ENCODE data around the gene PAK4.
A peak's percentile ranks its signal among the peaks of the same experiment; 100 is the strongest.
"Not testable (repeated sequence)": the region's sequence is repeated elsewhere in the genome, so short reads cannot be mapped to it uniquely, and the experiment has no call there.

Gene PAK4

DNA sequence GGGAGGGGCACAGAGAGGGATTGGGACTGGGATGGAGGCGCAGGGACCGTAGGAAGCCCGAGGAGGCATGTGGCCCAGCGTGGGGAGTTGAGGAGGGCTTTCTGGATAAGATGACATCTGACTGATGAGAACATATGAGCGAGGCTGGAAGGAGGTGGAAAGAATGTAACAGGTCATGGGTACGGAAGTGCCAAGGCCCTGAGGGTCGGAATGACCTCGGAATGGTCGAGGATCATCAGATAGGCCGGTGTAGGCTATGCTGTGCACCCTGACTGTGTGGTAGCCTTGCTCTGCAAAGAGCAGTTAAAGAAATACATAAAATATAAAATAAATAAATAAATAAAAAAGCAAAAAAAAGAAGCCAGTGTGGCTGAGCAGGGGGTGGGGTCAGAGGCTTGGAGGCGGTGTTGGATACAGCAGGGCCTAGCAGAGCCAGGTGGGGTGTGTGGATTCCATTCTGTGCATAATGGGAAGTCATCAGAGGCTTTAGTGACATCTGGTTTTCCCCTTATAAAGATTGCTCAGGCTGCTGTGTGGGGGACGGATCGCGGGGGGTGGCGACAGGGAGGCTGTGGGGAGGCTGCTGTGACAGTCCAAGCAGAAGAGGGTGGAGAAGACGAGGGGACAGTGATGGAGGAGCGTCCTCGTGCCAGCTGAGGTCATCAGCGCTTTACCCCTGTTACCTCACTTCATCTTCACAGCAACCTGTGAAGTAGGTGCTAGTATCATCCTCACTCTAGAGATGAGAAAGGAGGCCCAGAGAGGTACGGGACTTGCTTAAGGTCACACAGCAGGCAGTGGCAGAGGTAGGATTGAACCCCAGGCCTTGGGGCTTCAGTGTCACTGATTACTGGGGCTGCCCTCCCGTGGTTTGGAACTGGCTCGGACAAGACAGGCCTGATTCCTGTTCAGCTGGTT lies 5.0 kb downstream of the PAK4 start:
- DNase-seq: peak; percentile 81

DNA sequence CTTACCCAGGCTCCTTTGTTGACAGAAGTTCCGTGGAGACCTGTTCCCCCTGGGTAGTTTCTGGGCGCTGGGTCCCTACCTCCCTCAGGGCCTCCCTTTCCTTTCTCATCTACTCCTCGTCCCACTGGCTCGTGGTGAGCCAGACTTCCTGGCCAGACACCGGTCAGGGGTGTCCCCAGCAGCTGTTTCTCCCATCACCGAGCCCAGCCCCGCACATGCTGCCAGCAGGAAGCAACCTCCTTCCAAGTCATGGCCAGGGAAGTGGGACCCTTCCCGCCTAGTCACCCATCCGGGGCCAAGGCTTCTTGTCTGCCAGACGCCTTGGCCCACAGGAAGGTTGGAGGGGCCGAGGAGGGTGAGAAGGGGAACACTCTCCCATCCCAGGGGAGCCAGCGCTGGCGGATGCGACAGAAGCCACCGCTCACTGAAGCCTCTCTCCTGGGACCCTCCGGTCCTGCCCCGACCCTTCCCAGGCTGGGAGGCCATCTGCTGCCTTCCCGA lies 5.7 kb downstream of the PAK4 start:
- DNase-seq: peak; percentile 82

DNA sequence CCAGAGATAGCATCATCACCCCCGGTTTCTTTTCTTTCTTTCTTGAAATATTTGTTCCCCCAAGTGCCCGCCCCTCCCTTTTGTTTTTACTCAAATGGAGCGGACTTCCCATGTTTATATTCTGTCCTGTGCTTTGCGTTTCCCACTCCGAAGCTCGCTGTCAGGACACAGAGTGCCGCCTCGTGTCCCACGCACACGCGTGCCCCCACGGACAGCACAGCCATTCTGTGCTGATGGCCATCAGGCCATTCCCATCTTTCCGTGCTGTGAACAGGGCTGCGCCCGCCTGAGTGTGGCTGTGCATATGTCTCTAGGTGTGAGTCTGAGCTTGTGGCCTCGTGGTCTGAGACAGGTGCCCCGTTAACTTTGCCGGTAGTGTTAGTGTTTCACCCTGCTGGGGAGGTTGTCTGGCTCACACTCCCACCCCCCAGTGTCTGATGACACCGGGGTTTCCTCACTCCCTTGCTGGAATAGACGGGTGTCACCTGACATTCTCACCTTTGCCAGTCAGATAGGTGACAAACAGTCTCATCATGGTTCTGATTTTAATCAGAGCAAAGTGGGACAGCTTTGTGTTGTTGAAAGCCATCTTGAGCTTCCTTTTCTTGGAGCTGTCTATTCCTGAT lies 6.9 kb downstream of the PAK4 start:
- no peak for DNase-seq

DNA sequence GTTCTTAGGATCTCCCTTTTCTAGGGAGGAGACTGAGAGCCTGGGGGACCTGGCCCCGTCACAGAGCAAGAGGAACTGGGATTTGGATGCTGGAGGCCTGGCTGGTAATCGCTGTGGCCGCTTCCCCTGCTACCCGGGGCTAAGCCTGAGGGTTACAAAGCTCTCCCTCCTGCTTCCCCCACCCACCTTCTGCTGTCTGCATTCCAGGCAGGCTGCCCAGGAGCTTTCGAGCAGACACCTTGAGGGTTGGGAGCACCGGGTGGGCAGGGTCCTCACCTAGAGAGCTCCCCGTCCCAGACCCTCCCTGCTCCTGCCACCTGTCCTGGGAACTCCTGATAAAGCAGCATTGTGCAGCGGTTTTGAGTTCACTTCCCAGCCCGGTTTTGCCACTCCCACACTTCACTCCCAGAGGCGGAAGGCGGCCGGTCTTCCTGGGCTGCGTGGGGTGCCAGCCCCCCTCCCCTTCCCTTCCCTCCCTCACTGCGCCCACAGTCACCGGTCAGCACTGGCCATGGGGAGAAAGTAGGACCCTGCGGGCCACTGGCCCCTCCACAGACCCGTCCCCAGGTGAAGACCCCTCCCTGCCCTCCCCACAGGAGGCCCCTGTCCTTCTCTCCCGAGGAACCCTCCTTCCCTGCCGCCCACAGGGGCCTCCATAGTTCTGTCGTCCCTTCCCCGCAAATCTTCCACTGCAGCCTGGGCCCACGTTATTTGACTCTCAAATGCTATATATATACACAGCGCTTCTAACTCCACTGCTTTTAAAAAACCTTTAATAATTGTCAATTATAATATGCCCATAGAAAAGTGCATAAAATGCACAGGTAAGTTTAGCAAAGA lies 8.1 kb downstream of the PAK4 start:
- DNase-seq: no peak

DNA sequence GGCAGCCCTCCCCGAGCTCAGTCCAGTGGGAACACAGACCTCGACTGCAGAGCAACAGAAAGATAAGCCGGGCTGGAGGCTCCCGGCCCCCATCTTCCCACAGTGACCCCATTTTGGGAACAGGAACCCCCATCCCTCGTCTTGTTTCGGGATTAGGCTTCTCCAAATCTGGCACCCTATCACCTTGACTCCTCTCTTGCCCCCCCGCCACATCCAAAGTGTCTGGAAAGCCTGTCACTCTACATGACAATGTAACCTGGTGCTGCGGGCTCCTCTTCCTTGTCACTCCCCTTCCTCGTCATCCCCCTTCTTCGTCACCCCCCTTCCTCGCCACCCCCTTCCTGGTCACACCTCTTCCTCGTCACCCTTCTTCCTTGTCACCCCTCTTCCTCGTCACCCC lies 10.1 kb downstream of the PAK4 start:
- no peak for DNase-seq

DNA sequence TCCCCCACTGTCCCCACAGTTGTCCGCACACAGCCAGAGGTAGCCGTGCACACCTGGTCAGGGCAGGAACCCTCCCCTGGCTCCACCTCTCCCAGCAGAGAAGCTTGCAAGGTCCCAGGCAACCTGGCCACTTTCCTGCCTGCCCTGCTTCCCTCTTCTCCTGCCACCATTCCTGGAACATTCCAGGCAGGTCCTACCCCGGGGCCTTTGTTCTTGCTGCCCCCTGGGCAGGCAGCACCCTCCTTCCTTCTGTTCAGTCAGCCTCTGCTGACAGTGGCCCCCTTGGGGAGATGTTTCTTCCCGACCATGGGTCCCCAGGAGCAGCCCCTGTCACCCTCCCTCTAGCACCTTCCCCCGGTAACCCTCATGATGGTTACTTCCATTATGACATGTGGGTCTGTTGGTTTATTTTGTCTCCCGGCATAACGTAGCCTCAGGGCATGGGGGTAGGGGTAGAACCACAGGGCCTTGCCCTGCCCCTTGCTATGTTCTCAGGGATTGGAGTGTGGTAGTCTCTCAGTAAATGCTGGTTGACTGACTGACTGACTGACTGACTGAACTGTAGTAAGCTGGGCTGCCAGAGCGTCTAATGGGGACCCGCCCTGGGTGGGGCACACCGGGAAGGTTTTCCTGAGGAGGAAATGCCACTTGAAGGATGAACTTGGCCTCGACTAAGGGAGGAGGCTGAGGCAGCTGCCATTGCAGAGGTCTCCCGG lies 10.8 kb downstream of the PAK4 start:
- no peak for DNase-seq

DNA sequence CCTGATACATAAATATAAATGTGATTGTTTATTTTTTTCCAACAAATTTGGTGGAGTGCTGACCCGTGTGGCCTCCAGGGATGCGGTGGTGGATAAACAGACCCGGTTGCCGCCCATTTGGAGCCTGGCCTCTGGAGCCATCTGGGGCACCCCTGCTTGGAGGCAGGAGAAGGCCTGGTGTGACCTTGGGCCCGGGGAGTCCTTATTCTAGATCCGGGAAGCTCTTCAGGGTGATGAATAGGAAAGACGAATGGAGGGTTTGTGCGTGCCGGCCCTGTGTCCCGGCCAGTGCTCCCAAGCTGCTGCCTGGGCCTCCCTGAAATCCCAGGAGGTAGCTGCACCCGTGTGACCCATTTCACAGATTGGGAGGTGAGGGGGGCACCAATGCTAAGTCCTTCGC lies 11.5 kb downstream of the PAK4 start:
- DNase-seq: no peak

DNA sequence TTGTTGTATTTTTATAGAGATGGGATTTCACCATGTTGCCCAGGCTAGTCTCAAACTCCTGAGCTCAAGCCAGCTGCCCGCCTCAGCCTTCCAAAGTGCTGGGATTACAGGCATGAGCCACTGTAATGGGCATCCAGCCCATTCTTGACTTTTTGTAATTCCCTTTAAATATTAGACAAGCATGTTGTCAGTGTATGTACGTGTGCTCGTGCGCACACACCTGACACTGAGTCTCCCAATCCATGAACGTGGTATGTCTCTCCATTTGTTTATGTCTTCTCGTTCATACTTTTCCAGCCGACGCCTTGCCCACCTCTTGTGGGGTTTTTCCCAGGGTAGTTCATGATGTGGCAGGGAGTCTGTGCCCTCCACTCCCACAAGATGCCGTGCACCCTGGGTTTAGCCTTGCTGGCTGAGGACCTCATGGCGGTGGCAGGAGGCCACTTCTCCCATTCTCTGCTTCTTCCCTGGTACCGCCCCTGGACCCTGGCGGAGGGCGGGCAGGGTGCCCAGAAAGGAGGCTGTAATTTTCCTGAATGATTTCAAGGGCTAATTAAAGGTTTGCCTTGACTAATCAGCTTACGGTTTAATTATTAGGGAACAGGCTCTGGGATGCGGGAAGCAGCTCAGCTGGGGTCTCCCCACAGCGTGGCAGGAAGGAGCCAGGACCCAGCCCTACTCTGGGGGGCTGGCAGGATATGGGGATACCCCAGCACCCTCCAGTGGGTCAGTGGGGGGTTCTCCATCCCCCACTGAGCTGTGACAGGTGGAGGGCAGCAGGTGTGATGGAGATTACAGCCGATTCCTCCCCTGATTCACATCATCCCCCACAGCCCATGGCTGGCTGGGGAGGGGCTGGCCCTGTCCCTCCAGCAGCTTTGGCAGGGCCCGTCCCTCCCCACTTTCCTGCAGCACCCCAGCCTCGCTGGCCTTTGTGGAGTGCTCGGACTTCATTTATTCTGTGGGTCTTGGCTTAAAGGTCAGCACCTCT lies 12.9 kb downstream of the PAK4 start:
- no peak for DNase-seq

DNA sequence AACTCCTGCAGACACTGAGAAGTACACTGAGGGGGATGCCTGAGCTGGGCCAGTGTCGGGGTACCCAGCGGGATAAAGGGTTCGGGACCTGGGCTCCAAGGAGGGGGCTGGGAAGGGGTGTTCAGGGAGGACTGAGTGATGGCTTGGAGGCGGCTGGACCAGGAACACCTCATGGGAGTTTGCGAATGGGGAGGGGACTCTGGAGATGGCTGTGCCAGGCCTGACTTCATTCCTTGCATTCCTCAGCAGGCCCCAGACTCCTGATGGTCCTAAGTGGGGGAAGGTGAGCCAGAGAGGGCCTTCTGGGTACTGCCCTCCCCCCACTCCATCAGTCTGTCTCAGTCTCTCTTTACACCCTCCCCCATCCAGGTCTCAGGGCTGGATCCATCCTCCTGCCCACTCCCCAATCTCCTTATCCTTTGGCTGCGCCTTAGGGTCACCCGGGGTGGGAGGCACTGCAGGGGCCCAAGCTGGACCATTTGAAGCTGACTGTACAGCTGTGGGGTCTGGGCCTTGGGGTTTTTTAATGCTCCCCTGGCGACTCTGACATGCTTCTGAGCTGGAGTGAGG lies 13.8 kb downstream of the PAK4 start:
- no peak for DNase-seq

DNA sequence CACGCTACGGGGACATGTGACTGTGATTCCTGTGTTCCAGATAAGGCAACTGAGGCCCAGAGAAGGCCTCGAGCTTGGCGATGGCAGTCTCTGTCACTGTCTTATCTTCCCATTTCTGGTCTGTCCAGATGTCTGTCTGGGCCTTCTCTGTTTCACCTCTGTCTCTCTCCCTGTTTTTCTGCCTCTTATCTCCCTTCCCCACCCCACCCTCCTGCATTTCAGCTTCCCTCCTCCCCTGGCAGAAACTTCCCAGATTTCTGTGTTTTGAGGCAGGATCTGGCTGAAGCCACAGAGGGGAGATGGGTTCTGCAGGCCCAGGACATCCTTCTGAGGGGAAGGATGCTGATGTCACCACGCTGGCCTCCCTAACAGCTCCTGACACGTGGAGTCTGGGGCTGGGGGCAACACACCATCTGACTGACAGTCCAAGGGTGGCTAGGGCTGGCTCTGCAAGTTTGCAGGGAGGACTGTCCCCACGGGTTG lies 14.4 kb downstream of the PAK4 start:
- no peak for DNase-seq

DNA sequence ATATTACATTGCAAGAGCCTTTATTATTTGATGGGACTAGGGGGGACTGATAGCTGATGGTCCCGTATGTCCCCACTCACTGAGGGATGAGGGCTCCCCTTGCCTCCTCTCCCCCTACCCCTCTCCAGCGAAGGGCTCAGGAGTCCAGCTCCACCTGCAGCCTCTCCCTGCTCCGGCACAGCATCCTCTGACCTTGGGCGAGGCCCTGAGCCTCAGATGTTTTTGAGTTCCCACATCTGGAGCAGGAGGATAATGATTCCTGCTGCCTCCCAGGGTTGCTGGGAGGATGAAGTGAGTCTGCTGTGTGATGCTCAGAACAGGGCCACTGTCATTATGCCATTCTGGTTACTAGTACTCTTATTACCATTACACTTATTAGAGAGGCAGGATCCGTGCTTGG lies 15.0 kb downstream of the PAK4 start:
- no peak for DNase-seq

DNA sequence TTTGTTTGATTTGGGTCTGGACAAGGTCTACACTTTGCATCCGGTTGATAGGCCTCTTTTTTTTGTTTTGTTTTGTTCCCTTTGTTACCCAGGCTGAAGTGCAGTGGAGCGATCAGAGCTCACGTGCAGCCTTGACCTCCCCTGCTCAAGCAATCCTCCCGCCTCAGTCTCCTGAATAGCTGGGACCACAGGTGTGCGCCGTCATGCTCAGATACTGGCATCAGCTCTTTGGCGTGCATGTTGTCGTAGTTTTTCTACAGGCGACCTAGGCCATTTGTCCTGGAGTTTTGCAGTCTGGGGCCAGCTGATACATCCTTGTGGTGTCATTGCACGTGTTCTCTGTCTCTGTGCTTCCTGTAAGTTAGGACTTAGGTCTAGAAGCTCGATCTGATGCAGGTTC lies 16.3 kb downstream of the PAK4 start:
- DNase-seq: no peak

DNA sequence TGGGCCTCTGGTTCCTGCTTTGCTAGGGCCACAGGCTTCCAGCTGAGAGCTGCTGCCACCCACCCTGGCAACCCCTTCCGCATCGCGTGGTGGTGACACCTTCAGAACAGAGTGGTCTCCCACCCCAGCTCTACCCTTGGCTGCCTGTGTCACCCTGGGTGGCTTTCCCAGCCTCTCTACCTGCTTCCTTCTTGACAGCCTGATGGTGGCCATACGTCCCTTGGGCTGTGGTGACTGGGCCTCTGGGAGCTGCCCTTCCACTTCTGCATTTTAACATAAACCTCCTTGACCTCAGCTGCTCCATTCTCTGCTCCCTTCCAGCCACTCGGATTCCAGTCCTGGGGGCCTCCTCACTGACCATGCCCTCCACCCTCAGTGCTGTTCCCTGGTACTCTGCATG lies 17.0 kb downstream of the PAK4 start:
- DNase-seq: no peak

DNA sequence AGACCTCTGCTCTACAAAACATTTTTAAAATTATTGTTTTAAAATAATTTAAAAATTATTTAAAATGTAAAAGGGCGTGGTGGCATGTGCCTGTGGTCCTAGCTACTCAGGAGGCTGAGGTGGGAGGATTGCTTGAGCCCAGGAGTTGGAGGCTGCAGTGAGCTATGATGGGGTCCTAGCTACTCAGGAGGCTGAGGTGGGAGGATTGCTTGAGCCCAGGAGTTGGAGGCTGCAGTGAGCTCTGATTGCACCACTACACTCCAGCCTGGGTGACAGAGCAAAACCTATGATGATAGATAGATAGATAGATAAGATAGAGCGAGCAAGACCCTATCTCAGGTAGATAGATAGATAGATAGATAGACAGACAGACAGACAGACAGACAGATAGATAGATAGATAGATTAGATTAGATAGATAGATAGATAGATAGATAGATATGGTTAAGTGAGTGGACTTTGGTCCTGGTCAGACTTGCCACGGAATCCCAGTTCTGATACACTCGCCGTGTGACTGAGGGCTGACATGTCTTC lies 18.2 kb downstream of the PAK4 start:
- not testable (repeated sequence) for DNase-seq

DNA sequence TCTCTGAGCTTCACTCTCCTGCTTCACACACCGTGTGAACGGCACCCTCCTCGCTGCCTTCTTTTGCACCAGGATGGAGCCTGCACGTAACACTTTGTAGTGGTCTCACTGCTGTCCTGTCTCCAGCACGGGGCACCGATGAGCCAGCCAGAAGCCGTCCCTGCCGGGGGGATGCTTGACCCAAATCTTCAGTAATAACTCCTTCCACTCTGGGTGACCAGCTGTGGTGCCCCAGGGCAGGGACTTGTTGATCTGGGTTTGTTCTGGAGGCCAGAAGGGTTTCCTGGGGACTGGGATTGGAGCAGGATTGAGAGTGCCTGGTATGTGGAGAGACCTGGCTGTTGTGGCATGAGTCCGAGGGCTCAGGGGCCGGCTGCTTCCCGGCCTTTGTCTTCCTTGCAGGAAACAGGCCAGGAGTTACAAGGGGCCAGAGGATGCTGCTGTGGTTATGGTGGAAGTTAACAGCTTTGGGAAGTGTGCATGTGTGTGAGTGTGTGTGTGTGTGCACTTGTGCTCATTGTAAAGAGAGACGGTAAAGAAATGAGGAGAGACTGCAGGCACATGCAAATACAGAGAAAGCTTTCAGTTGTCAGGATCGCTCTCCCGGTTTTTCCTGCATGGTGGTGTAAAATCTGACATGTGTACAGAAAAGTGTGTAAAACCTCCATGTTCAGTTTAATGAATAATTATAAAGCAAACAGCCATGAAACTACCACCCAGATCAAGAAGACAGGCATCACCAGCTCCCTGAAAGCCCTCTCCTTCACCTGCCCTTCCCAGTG lies 18.9 kb downstream of the PAK4 start:
- DNase-seq: peak; percentile 68

DNA sequence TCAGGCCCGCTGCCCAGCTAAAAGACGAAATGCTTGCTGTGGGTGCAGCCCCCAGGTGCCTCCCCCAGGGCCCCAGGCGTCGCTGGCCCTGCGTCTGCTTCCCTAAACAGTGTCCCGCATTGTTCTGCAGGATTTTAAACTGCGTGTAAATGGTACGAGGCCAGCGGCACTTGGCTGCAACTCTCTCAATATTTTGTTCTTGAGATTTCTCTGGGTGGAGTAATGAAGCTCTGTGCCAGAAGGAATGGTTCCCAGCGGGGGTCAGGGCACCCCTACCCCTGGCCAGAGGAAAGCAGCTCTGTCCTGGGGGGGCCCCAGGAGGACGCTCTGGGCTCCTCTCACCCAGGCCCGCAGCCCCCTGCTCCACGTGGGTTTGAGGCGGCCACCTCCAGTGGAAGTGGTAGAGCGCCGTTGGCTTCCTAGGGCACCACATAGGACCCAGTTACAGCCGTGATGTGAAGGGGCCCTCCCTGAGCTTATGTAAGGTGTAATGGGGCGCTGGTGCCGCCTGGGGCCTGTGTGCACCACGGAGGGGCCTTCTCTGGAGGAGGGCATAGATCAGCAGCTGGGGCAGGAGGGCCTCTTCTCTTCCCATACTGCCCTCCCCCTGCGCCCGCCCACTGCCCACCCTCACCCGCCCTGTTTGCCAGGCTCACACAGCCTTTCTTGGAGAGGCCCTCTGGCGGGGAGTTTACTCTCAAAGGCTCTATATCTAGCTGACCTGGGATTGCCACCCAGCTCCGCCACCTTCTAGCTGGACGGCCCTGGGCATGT lies 19.8 kb downstream of the PAK4 start:
- peak; percentile 57 for DNase-seq

DNA sequence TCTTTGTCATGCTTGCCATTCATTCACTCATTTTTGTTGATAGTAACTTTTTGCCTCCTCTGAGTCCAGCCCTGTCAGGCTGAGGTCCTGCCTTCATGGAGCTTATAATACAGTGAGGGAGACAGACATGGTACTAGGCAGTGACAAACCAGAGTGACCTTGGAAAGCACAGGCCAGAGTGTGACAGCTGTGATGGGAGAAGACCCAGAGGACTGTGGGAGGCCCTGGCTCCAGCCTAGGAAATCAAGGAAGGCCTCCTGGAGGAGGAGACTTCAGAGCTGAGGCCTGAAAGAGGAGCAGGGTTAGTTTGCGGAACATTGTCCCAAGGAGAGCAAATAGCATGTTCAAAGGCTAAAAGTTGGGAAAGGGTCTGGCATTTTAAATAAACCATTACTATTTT lies 20.5 kb downstream of the PAK4 start:
- DNase-seq: no peak

DNA sequence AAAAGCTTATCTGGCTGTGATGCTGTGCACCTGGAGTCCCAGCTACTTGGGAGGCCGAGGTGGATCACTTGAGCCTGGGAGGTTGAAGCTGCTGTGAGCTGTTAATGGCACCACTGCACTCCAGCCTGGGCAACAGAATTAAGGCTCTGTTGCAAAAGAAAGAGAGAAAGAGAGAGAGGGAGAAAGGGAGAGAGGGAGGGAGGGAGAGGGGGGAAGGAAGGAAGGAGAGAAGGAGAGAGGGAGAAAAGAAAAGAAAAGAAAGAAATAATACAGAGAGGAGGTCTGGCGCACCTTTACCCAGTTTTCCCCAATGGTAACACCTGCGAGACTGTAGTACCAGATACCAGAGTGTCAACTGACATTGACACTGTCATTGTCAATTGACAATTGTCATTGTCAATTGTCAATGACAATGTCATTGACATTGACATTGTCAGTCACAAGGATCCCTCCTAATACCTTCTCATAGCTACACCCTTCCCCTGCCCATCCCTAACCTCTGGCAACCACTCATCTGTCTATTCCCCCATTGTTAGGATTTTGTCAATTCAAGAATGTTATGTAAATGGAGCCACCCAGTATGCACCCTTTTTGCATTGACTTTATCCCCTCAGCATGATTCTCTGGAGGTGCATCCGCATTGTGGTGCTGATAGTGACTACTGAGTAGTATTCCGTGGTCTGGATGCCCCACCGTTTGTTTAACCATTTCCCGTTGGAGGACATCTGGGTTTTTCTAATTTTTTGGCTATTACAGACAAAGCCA lies 21.3 kb downstream of the PAK4 start:
- DNase-seq: no peak

All from femur (tissue), 1 donor.